Measurements from ENCODE around the gene CX3CL1.

The CX3CL1 gene

DNA sequence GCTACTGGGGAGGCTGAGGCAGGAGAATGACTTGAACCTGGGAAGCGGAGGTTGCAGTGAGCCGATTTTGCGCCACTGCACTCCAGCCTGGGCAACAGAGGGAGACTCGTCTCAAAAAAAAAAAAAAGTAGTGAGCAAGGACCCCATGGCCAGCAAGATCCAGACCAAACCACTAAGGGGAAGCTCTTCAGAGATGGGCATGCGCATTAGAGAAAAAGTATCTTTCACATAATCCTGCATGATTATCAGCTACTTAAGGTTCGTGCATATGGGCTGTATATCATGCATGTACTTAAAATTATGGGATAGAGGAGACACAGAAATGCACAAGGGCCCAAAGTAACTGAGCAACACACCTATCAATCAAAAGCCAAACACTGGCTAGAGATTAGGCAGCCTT, 24.4 kb upstream of the CX3CL1 start:
- DNase-seq, result no peak
- H2AFZ ChIP-seq (ENCODE audit: low read depth, low read length), result no peak overlapping the region
- no peak for ATAC-seq (ENCODE audit: insufficient read depth, low read depth)
- H3K27ac ChIP-seq (ENCODE audit: low read length), result no peak overlapping the region
- no peaks in the 10 kb centered on the region for H3K4me1 ChIP-seq (ENCODE audit: insufficient read depth, low read length)
- H3K4me2 ChIP-seq (ENCODE audit: insufficient read depth, low read length), result no peak overlapping the region
- H3K4me3 ChIP-seq (ENCODE audit: low read depth in 1 of 2, low read length in 2 of 2), result no peak overlapping the region
- peaks cover 24% of the 10 kb centered on the region for H3K27me3 ChIP-seq (ENCODE audit: insufficient read depth, low read length, poor library complexity)
- no peaks in the 10 kb centered on the region for H3K9me3 ChIP-seq (ENCODE audit: insufficient read depth, low read length, severe bottlenecking)
- TF ChIP-seq, protein P1, sequence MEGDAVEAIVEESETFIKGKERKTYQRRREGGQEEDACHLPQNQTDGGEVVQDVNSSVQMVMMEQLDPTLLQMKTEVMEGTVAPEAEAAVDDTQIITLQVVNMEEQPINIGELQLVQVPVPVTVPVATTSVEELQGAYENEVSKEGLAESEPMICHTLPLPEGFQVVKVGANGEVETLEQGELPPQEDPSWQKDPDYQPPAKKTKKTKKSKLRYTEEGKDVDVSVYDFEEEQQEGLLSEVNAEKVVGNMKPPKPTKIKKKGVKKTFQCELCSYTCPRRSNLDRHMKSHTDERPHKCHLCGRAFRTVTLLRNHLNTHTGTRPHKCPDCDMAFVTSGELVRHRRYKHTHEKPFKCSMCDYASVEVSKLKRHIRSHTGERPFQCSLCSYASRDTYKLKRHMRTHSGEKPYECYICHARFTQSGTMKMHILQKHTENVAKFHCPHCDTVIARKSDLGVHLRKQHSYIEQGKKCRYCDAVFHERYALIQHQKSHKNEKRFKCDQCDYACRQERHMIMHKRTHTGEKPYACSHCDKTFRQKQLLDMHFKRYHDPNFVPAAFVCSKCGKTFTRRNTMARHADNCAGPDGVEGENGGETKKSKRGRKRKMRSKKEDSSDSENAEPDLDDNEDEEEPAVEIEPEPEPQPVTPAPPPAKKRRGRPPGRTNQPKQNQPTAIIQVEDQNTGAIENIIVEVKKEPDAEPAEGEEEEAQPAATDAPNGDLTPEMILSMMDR (IDR thresholded peaks at IDR 0.05; ENCODE audit: borderline replicate concordance, extremely low read depth, low read length, poor library complexity, severe bottlenecking), result no peak
- no peak for TF ChIP-seq EZH2 (IDR thresholded peaks at IDR 0.05; ENCODE audit: borderline replicate concordance, low read depth, low read length, severe bottlenecking)
- H3K79me2 ChIP-seq (ENCODE audit: insufficient read depth, low read length), result no peaks in the 10 kb centered on the region
- no peaks in the 10 kb centered on the region for H4K20me1 ChIP-seq (ENCODE audit: insufficient read depth, low read length)
- H3K9ac ChIP-seq (ENCODE audit: low read depth, low read length), result no peak overlapping the region
- H3K36me3 ChIP-seq (ENCODE audit: insufficient read depth, low read length), result no peaks in the 10 kb centered on the region

DNA sequence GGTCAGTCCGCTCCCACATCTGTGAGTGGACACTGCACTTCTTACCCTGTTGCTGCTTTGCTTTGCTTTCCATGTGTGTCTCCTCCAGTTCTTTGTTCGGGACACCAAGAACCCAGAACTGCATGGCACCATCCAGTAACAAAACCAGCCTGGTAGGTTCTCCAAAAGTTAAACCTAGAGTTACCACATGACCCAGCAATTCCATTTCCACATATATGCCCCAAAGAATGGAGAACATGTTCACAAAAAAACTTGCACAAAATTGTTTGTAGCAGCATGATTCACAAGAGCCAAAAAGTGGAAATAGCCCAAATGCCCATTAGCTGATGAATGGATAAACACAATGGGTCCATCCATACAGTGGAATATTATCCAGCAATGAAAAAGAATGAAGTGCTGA, 24.0 kb upstream of the CX3CL1 start:
- ATAC-seq (ENCODE audit: insufficient read depth, low read depth), result no peak
- Histone ChIP-seq H4K20me1 (ENCODE audit: insufficient read depth, low read length) (no peaks in the 10 kb centered on the region), H3K27me3 (ENCODE audit: insufficient read depth, low read length, poor library complexity) (peaks cover 24% of the 10 kb centered on the region), H3K4me2 (ENCODE audit: insufficient read depth, low read length) (no peak overlapping the region), H3K27ac (ENCODE audit: low read length) (no peak overlapping the region), H3K36me3 (ENCODE audit: insufficient read depth, low read length) (no peaks in the 10 kb centered on the region), H3K4me1 (ENCODE audit: insufficient read depth, low read length) (no peaks in the 10 kb centered on the region), H2AFZ (ENCODE audit: low read depth, low read length) (no peak overlapping the region), H3K9ac (ENCODE audit: low read depth, low read length) (no peak overlapping the region), H3K79me2 (ENCODE audit: insufficient read depth, low read length) (no peaks in the 10 kb centered on the region), H3K4me3 (ENCODE audit: low read depth in 1 of 2, low read length in 2 of 2) (no peak overlapping the region), H3K9me3 (ENCODE audit: insufficient read depth, low read length, severe bottlenecking) (no peaks in the 10 kb centered on the region)
- no peak for DNase-seq
- no peak for TF ChIP-seq EZH2 (IDR thresholded peaks at IDR 0.05; ENCODE audit: borderline replicate concordance, low read depth, low read length, severe bottlenecking)
- TF ChIP-seq, protein P1 (IDR thresholded peaks at IDR 0.05; ENCODE audit: borderline replicate concordance, extremely low read depth, low read length, poor library complexity, severe bottlenecking), result no peak

GRCh38 chr16:57349212-57350031, 22.9 kb upstream of the CX3CL1 start:
- no peaks in the 10 kb centered on the region for H3K79me2 ChIP-seq (ENCODE audit: insufficient read depth, low read length)
- TF ChIP-seq EZH2 (IDR thresholded peaks at IDR 0.05; ENCODE audit: borderline replicate concordance, low read depth, low read length, severe bottlenecking), result peak; percentile 8
- TF ChIP-seq, protein P1 (IDR thresholded peaks at IDR 0.05; ENCODE audit: borderline replicate concordance, extremely low read depth, low read length, poor library complexity, severe bottlenecking), result no peak
- no peak overlapping the region for H3K4me2 ChIP-seq (ENCODE audit: insufficient read depth, low read length)
- no peaks in the 10 kb centered on the region for H4K20me1 ChIP-seq (ENCODE audit: insufficient read depth, low read length)
- H2AFZ ChIP-seq (ENCODE audit: low read depth, low read length), result no peak overlapping the region
- peaks cover 24% of the 10 kb centered on the region for H3K27me3 ChIP-seq (ENCODE audit: insufficient read depth, low read length, poor library complexity)
- no peak overlapping the region for H3K27ac ChIP-seq (ENCODE audit: low read length)
- no peak overlapping the region for H3K9ac ChIP-seq (ENCODE audit: low read depth, low read length)
- H3K4me3 ChIP-seq (ENCODE audit: low read depth in 1 of 2, low read length in 2 of 2), result no peak overlapping the region
- no peak for DNase-seq
- no peak for ATAC-seq (ENCODE audit: insufficient read depth, low read depth)
- H3K36me3 ChIP-seq (ENCODE audit: insufficient read depth, low read length), result no peaks in the 10 kb centered on the region
- no peaks in the 10 kb centered on the region for H3K9me3 ChIP-seq (ENCODE audit: insufficient read depth, low read length, severe bottlenecking)
- no peaks in the 10 kb centered on the region for H3K4me1 ChIP-seq (ENCODE audit: insufficient read depth, low read length)

Data from DND-41 (cell line).